PC-3 (cell line): ENCODE measurements around the gene ZNF316. TPM values are rescaled to one million over a fixed set of nuclear protein-coding genes. Genes with fewer than 3 reads are reported as not detected.

Source experiments
- ATAC-seq: fragments of 200-7000 bp; cut with Tn5 transposase; 2 replicates; pipeline ENCODE4 v1.9.1; 2020; ENCODE audit warnings: mild to moderate bottlenecking, moderate library complexity
- Bru-seq: library from RNA; stranded (reverse); fragments of 400-500 nt; gene quantifications from one replicate; lab custom pipeline; 2021; lab: Mats Ljungman, UMichigan
- BruChase-seq, 2 experiments: library from RNA; stranded (reverse); fragments of 400-500 nt; gene quantifications; one replicate each; lab custom pipeline; 2021; lab: Mats Ljungman, UMichigan
- BruUV-seq: library from RNA; stranded (reverse); fragments of 400-500 nt; replicated peaks from 2 replicates; lab custom pipeline; 2021; lab: Mats Ljungman, UMichigan
- CTCF ChIA-PET: fragments of 300-600 bp; sonication (Branson Sonifier 250); formaldehyde crosslinking; loops from one replicate; lab custom pipeline; 2022; ENCODE audit warnings: antibody characterized with exemption; lab: Charles Lee
- POLR2A ChIA-PET: fragments of 300-600 bp; sonication (Branson Sonifier 250); formaldehyde crosslinking; loops from one replicate; lab custom pipeline; 2022; ENCODE audit warnings: antibody characterized with exemption; ENCODE audit not compliant: unreplicated experiment; lab: Charles Lee
- DNase-seq: peaks from one replicate; pipeline ENCODE4 v3.0.0-alpha.2; 2015
- H2AFZ ChIP-seq: fragments of 300-600 bp; sonication (generic); 2 replicates; pipeline ENCODE4 v1.6.0; 2016; ENCODE audit warnings: antibody characterized with exemption, low read length
- H3F3A ChIP-seq: fragments of 300-600 bp; sonication (generic); one replicate; pipeline ENCODE4 v1.6.0; 2017; ENCODE audit warnings: antibody characterized with exemption, low read length, control low read depth, mild to moderate bottlenecking; ENCODE audit not compliant: unreplicated experiment
- H3K27ac ChIP-seq: fragments of 300-600 bp; sonication (generic); 2 replicates; pipeline ENCODE4 v1.5.1; 2016; ENCODE audit warnings: mild to moderate bottlenecking, low read length
- H3K27me3 ChIP-seq: fragments of 300-600 bp; sonication (generic); 2 replicates; pipeline ENCODE4 v1.6.1; 2016; ENCODE audit warnings: low read length, mixed read lengths
- H3K36me3 ChIP-seq: fragments of 300-600 bp; sonication (generic); 2 replicates; pipeline ENCODE4 v1.6.1; 2016; ENCODE audit warnings: low read depth, mixed run types, low read length, mixed read lengths
- H3K4me1 ChIP-seq: fragments of 300-600 bp; sonication (generic); 2 replicates; pipeline ENCODE4 v1.5.1; 2016; ENCODE audit warnings: low read length; ENCODE audit not compliant: insufficient read depth
- H3K4me2 ChIP-seq: fragments of 300-600 bp; sonication (generic); 2 replicates; pipeline ENCODE4 v1.6.0; 2016; ENCODE audit warnings: low read length
- H3K4me3 ChIP-seq: fragments of 300-600 bp; sonication (generic); 2 replicates; pipeline ENCODE4 v1.5.1; 2016; ENCODE audit warnings: mild to moderate bottlenecking, low read length, mixed read lengths
- H3K79me2 ChIP-seq: fragments of 300-600 bp; sonication (generic); 2 replicates; pipeline ENCODE4 v1.6.1; 2017; ENCODE audit warnings: low read length, mixed read lengths
- H3K9ac ChIP-seq: fragments of 300-600 bp; sonication (generic); 2 replicates; pipeline ENCODE4 v1.6.0; 2016; ENCODE audit warnings: mild to moderate bottlenecking, low read length
- H3K9me2 ChIP-seq: fragments of 300-600 bp; sonication (generic); replicated peaks from 2 replicates; pipeline ENCODE4 v1.6.1; 2016; ENCODE audit warnings: mixed run types, low read length, mixed read lengths
- H3K9me3 ChIP-seq: fragments of 300-600 bp; sonication (generic); 2 replicates; pipeline ENCODE4 v1.6.1; 2016; ENCODE audit warnings: low read length, mixed read lengths
- H4K20me1 ChIP-seq: fragments of 300-600 bp; sonication (generic); 2 replicates; pipeline ENCODE4 v1.6.1; 2016; ENCODE audit warnings: low read length, mixed read lengths
- CTCF ChIP-seq: fragments of 300-600 bp; sonication (generic); conservative IDR thresholded peaks from 2 replicates; pipeline ENCODE4 v1.5.1; 2017; ENCODE audit warnings: antibody characterized with exemption, low read depth, mild to moderate bottlenecking, low read length
- EZH2 ChIP-seq: fragments of 300-600 bp; sonication (generic); IDR thresholded peaks from one replicate; pipeline ENCODE4 v1.6.1; 2017; ENCODE audit warnings: antibody characterized with exemption, mild to moderate bottlenecking, low read length; ENCODE audit not compliant: unreplicated experiment
- EZH2phosphoT487 ChIP-seq: fragments of 300-600 bp; sonication (generic); IDR thresholded peaks from 2 replicates; pipeline ENCODE4 v1.6.1; 2018; ENCODE audit warnings: mild to moderate bottlenecking, antibody characterized with exemption, low read length, borderline replicate concordance
- intact Hi-C: fragments of 100-400 bp; cut with micrococcal nuclease; formaldehyde crosslinking; loops from 2 replicates; pipeline ENCODE4 v1.9.0; 2023
- long read RNA-seq: library from polyadenylated mRNA; unstranded; transcript quantifications from one replicate; pipeline ENCODE4 v2.0.0, GENCODE V29; 2021; ENCODE audit not compliant: unreplicated experiment
- total RNA-seq: library from RNA; depleted of rRNA; stranded (reverse); fragments of >200 nt; gene quantifications from 2 replicates; pipeline ENCODE4 v1.2.3, GENCODE V29; 2014; rRNA removed

Gene ZNF316
- total RNA-seq = 17.5 and 26.7 TPM in 2 replicates
- percentile 75 among the genes with signal in this experiment for Bru-seq, nascent RNA
- BruChase-seq, experiment 1, labeled RNA remaining after a 6-hour chase = percentile 86 among the genes with signal in this experiment
- BruChase-seq, experiment 2, labeled RNA remaining after a 2-hour chase = percentile 83 among the genes with signal in this experiment
- long read RNA-seq, full-length matches to known transcripts = 18 of 115 reads
- long read RNA-seq, partial matches to known transcripts = 9 of 115 reads
- long read RNA-seq, other reads (novel, unspliced or antisense) = 88 of 115 reads

DNA sequence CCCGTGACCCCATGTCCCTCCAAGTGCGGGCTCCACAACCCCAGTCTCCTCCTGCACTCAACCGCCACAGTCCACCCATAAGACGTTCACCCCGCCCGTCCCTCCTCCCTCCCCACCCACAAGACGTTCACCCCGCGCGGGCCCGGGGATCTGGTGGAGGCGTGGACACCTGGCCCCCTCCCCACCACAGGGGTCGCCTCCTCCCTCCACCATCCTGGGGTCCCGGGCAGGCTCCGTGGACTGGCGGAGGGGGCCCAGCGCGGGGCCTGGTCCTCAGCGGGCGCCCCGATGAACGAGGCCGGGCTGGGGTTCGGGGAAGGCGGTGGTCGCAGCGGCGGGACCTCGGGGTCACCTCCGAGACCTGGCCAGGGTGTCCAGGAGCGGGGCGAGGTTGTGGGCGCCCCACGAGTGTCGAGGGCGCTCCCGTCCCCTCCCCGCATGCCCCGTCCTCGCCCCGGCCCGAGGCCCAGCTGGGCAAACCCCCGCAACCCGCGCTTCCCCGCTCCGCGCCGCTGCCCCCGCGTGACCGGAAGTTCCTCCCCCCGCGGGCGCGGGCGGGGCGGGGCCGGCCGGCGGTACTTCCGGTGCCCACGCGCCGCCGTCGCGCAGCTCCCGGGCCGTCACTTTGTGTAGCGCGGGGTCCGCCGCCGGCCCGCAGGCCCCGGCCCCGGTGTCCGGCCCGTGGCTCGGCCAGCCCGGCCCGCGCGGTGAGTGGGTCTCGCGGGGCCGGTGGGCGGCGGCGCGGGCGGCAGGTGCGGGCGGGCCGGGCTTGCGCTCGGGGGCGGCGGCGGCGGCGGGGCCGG is at the start of gene ZNF316:
Gene ZNF316 (plus strand): TSS at position 578 of the 803 bp plus-strand sequence. CDS start 5,092 bp downstream, outside the sequence.
- no TSS peak for BruUV-seq
- ATAC-seq = peak; percentile 64
- DNase-seq = peak; percentile 35
- Histone ChIP-seq H2AFZ (peak within 1 kb of the TSS; percentile 73), H4K20me1 (no peaks in the 10 kb centered on the region), H3K4me2 (peak within 1 kb of the TSS; percentile 96), H3K9me3 (no peaks in the 10 kb centered on the region), H3K27me3 (no peaks in the 10 kb centered on the region), H3K79me2 (peaks cover 39% of the 10 kb centered on the region), H3K27ac (no peak within 1 kb of the TSS; the same call in 1 of the 2 replicates), H3F3A (no peaks in the 10 kb centered on the region), H3K36me3 (peaks cover 7% of the 10 kb centered on the region), H3K9me2 (no peaks in the 10 kb centered on the region), H3K4me1 (peaks cover 15% of the 10 kb centered on the region; the same call in 1 of the 2 replicates), H3K4me3 (peak within 1 kb of the TSS; percentile 82), H3K9ac (peak within 1 kb of the TSS; percentile 91)
- ChIA-PET CTCF (no interaction called here), POLR2A (interaction anchor here (0.5 kb wide), 1 partner anchor 647 kb away, joined by 5 read pairs; no protein-coding TSS in a partner anchor)
- intact Hi-C loops = no loop called here
- no peak for TF ChIP-seq CTCF
- TF ChIP-seq EZH2phosphoT487 = no peak

- ChIA-PET CTCF (interaction anchor here (0.6 kb wide), 1 partner anchor 40 kb away, joined by 5 read pairs; no protein-coding TSS in a partner anchor), POLR2A (interaction anchor here (0.5 kb wide), 1 partner anchor 40 kb away, joined by 4 read pairs; no protein-coding TSS in a partner anchor)
- Histone ChIP-seq H3K27ac (no peak overlapping the region), H3K36me3 (no peaks in the 10 kb centered on the region), H2AFZ (no peak overlapping the region), H3K79me2 (peaks cover 16% of the 10 kb centered on the region), H3F3A (no peaks in the 10 kb centered on the region), H3K4me3 (no peak overlapping the region), H3K9me2 (no peaks in the 10 kb centered on the region), H4K20me1 (no peaks in the 10 kb centered on the region), H3K9me3 (no peaks in the 10 kb centered on the region), H3K9ac (no peak overlapping the region), H3K27me3 (no peaks in the 10 kb centered on the region), H3K4me2 (no peak overlapping the region), H3K4me1 (no peaks in the 10 kb centered on the region; the same call in 1 of the 2 replicates)
- no TSS peak for BruUV-seq
- DNase-seq (no peak), ATAC-seq (no peak)
- intact Hi-C loops = no loop called here
- TF ChIP-seq CTCF (no peak), EZH2phosphoT487 (no peak), EZH2 (no peak)
Observed at GRCh38 chr7:6588566-6588965, 48.6 kb upstream of the ZNF316 start.
